ENCODE results near the gene HSFX2.

GRCh38 chrX:149638860-149639259 lies 43.7 kb upstream of the HSFX2 start:
- TF ChIP-seq EZH2 (IDR thresholded peaks at IDR 0.05) (no peak), POLR2AphosphoS5 (IDR thresholded peaks at IDR 0.05; ENCODE audit: borderline replicate concordance, low read depth, low read length) (no peak), FOXP2 (optimal IDR thresholded peaks at IDR 0.05; ENCODE audit: control extremely low read depth, extremely low read length, insufficient read depth) (no peak)
